Measurements from ENCODE around the gene NUTM2A.
"Not testable (repeated sequence)": the region's sequence is repeated elsewhere in the genome, so short reads cannot be mapped to it uniquely, and the experiment has no call there.

GRCh38 chr10:87219370-87219769, 5.9 kb upstream of the NUTM2A start:
- not testable (repeated sequence) for TF ChIP-seq POLR2AphosphoS5, EP300 (IDR thresholded peaks at IDR 0.05)

Measured in stomach (tissue), 4 donors.